CD14-positive monocyte (primary cell): ENCODE data around the gene C4BPB. TPM values are rescaled to one million over a fixed set of nuclear protein-coding genes. Genes with fewer than 3 reads are reported as not detected.

Experiments used
- DNase-seq, 3 donors: peaks; one replicate each; pipeline ENCODE4 v3.0.0-alpha.2; 2011 to 2022
- H2AFZ ChIP-seq: 2 replicates; pipeline ENCODE4 v1.6.0; 2012; ENCODE audit warnings: mild to moderate bottlenecking, low read depth, low read length, inconsistent platforms; ENCODE audit not compliant: insufficient read depth, poor library complexity, severe bottlenecking
- H3K27ac ChIP-seq, 2 donors: 1 replicate in 1 of 2; 2 replicates in 1 of 2; pipeline ENCODE4 v1.5.1; 2012 to 2013; ENCODE audit warnings: low read length in 2 of 2, control low read depth in 1 of 2, inconsistent platforms in 1 of 2, low read depth in 1 of 2, mild to moderate bottlenecking in 1 of 2
- H3K27me3 ChIP-seq, 2 donors: one replicate each; pipeline versions ENCODE4 v1.6.0 to v1.6.1; 2011 to 2013; ENCODE audit warnings: low read length in 2 of 2; ENCODE audit not compliant: control insufficient read depth in 2 of 2, insufficient read depth in 2 of 2
- H3K36me3 ChIP-seq, 2 donors: replicated peaks in 1 of 2; 1 replicate in 1 of 2; 2 replicates in 1 of 2; pipeline versions ENCODE4 v1.5.1 to v1.6.1; 2012 to 2013; ENCODE audit warnings: low read length in 2 of 2, control low read depth in 1 of 2, inconsistent platforms in 1 of 2, mild to moderate bottlenecking in 1 of 2; ENCODE audit not compliant: insufficient read depth in 2 of 2, control insufficient read depth in 1 of 2
- H3K4me1 ChIP-seq, 2 donors: 1 replicate in 1 of 2; 2 replicates in 1 of 2; pipeline versions ENCODE4 v1.5.1 to v1.6.1; 2012 to 2013; ENCODE audit warnings: low read length in 2 of 2, control low read depth in 1 of 2, inconsistent platforms in 1 of 2, mild to moderate bottlenecking in 1 of 2, moderate library complexity in 1 of 2; ENCODE audit not compliant: insufficient read depth in 2 of 2, control insufficient read depth in 1 of 2
- H3K4me2 ChIP-seq: replicated peaks from 2 replicates; pipeline ENCODE3; 2012; ENCODE audit warnings: low read length, moderate library complexity, mild to moderate bottlenecking; ENCODE audit not compliant: poor library complexity, severe bottlenecking; ENCODE audit errors: extremely low read depth
- H3K4me3 ChIP-seq, 3 experiments: fragments of 200-600 bp in 1 of 3; sonication (generic) in 1 of 3; replicated peaks in 1 of 3; 1 replicate in 2 of 3; 2 replicates in 1 of 3; pipeline ENCODE4 v1.5.1; 2011 to 2013; ENCODE audit warnings: low read length in 3 of 3, mild to moderate bottlenecking in 3 of 3, control low read depth in 2 of 3, low read depth in 2 of 3, inconsistent platforms in 1 of 3, moderate library complexity in 1 of 3
- H3K79me2 ChIP-seq: 2 replicates; pipeline ENCODE4 v1.6.0; 2012; ENCODE audit warnings: mild to moderate bottlenecking, control low read depth, inconsistent platforms, low read length, moderate library complexity; ENCODE audit not compliant: insufficient read depth
- H3K9ac ChIP-seq: 2 replicates; pipeline ENCODE4 v1.6.0; 2017; ENCODE audit warnings: low read length, mild to moderate bottlenecking; ENCODE audit not compliant: insufficient read depth, poor library complexity, severe bottlenecking
- H3K9me3 ChIP-seq, 2 donors: replicated peaks in 1 of 2; 1 replicate in 1 of 2; 2 replicates in 1 of 2; pipeline versions ENCODE4 v1.5.1 to v1.6.1; 2012 to 2013; ENCODE audit warnings: low read length in 2 of 2, control low read depth in 1 of 2; ENCODE audit not compliant: control insufficient read depth in 1 of 2, insufficient read depth in 1 of 2
- H4K20me1 ChIP-seq: 2 replicates; pipeline ENCODE4 v1.6.0; 2012; ENCODE audit warnings: mild to moderate bottlenecking, low read length, control low read depth, moderate library complexity; ENCODE audit not compliant: insufficient read depth
- H3K27ac Mint-ChIP-seq, 7 donors: one replicate each; pipeline ENCODE4 v1.8.0; 2020; ENCODE audit warnings: mild to moderate bottlenecking in 7 of 7, mixed read lengths in 7 of 7, moderate library complexity in 6 of 7, inconsistent platforms in 2 of 7
- H3K27me3 Mint-ChIP-seq, 3 donors: one replicate each; pipeline ENCODE4 v1.8.0; 2021 to 2022; ENCODE audit warnings: low read depth in 3 of 3, mild to moderate bottlenecking in 3 of 3, mixed read lengths in 3 of 3, moderate library complexity in 3 of 3, inconsistent platforms in 1 of 3
- H3K36me3 Mint-ChIP-seq, 2 donors: one replicate each; pipeline ENCODE4 v1.8.0; 2020; ENCODE audit warnings: mixed read lengths in 2 of 2, inconsistent platforms in 1 of 2, mild to moderate bottlenecking in 1 of 2
- H3K4me1 Mint-ChIP-seq: one replicate; pipeline ENCODE4 v1.8.0; 2020; ENCODE audit warnings: mild to moderate bottlenecking, mixed read lengths
- H3K4me3 Mint-ChIP-seq, 2 donors: one replicate each; pipeline ENCODE4 v1.8.0; 2020; ENCODE audit warnings: mild to moderate bottlenecking in 2 of 2, mixed read lengths in 2 of 2, moderate library complexity in 1 of 2
- H3K9me3 Mint-ChIP-seq, 7 donors: one replicate each; pipeline ENCODE4 v1.8.0; 2020 to 2022; ENCODE audit warnings: mixed read lengths in 7 of 7, mild to moderate bottlenecking in 6 of 7, moderate library complexity in 6 of 7, inconsistent platforms in 2 of 7
- WGBS: methylation state at CpG from one replicate; pipeline ENCODE4 v1.1.5; 2013; ENCODE audit warnings: missing lambda C conversion rate; ENCODE audit not compliant: insufficient coverage; 5-methylcytosine and 5-hydroxymethylcytosine counted together
- intact Hi-C, 2 donors: fragments of 100-400 bp; cut with micrococcal nuclease; formaldehyde crosslinking; loops; one replicate each; pipeline versions ENCODE4 v1.15.0 to v1.15.1; 2023
- polyA plus RNA-seq, 3 donors: library from polyadenylated mRNA; depleted of rRNA in 1 of 3; unstranded in 2 of 3; stranded (reverse) in 1 of 3; fragments of 300-500 nt in 2 of 3; fragments of >200 nt in 1 of 3; fragmentation: Illumina TruSeq in 2 of 3; gene quantifications; 1 replicate in 2 of 3; 2 replicates in 1 of 3; pipeline ENCODE4 v1.2.3, GENCODE V29; 2012 to 2021
- TF ChIP-seq, protein P1 (sequence below): fragments of 200-600 bp; IDR thresholded peaks from one replicate; pipeline ENCODE4 v1.8.0; 2022; ENCODE audit warnings: antibody characterized with exemption, mild to moderate bottlenecking

Gene C4BPB
- polyA plus RNA-seq, 3 donors: not detected

DNA sequence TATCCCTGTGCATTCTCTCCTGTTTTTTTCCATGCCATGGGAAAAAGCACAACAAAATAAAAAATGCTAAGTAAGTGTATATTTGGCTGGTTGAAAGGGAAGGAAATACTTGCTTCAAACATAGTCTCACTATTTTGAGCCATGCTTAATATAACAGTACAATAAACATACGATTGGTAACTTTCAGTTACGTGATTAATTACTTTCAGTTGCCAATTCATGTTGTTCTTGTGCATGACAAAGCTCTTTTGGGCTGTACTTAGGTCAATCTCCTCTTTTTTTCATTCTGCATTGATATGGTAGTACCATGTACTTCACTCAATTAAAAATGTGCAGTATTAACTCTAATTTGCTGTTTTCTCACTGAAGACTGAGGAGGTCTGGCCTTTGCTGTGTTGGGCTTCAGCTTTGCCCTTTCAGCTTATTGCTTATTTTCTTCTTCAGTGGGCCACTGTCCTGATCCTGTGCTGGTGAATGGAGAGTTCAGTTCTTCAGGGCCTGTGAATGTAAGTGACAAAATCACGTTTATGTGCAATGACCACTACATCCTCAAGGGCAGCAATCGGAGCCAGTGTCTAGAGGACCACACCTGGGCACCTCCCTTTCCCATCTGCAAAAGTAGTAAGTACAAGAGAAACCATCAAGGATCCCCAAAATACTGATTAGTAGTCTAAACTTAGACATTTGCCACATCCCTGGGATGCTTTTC, 2.7 kb downstream of the C4BPB start:
- H3K27me3 ChIP-seq: no peaks in the 10 kb centered on the region
- H3K27ac Mint-ChIP-seq: no peak overlapping the region
- no peaks in the 10 kb centered on the region for H3K36me3 ChIP-seq
- no peaks in the 10 kb centered on the region for H3K9me3 Mint-ChIP-seq
- no peaks in the 10 kb centered on the region for H3K9me3 ChIP-seq
- H3K9ac ChIP-seq: no peak overlapping the region
- WGBS: no CpG with 5 or more reads among the region's 4 CpGs
- H3K27me3 Mint-ChIP-seq: peaks cover 0 to 3% (median 0%) of the 10 kb centered on the region in 3 donors
- no peak overlapping the region for H2AFZ ChIP-seq
- H3K27ac ChIP-seq: no peak overlapping the region
- H3K4me3 ChIP-seq: no peak overlapping the region
- H3K4me3 Mint-ChIP-seq: no peak overlapping the region
- no peak for DNase-seq
- TF ChIP-seq, protein P1, sequence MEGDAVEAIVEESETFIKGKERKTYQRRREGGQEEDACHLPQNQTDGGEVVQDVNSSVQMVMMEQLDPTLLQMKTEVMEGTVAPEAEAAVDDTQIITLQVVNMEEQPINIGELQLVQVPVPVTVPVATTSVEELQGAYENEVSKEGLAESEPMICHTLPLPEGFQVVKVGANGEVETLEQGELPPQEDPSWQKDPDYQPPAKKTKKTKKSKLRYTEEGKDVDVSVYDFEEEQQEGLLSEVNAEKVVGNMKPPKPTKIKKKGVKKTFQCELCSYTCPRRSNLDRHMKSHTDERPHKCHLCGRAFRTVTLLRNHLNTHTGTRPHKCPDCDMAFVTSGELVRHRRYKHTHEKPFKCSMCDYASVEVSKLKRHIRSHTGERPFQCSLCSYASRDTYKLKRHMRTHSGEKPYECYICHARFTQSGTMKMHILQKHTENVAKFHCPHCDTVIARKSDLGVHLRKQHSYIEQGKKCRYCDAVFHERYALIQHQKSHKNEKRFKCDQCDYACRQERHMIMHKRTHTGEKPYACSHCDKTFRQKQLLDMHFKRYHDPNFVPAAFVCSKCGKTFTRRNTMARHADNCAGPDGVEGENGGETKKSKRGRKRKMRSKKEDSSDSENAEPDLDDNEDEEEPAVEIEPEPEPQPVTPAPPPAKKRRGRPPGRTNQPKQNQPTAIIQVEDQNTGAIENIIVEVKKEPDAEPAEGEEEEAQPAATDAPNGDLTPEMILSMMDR: no peak
- H3K79me2 ChIP-seq: no peaks in the 10 kb centered on the region
- peaks cover 10% of the 10 kb centered on the region for H3K4me1 Mint-ChIP-seq
- H3K4me1 ChIP-seq: peaks cover 0 to 11% of the 10 kb centered on the region in 2 donors
- no peaks in the 10 kb centered on the region for H4K20me1 ChIP-seq
- intact Hi-C loops: no loop called here
- H3K4me2 ChIP-seq: no peak overlapping the region
- H3K36me3 Mint-ChIP-seq: no peaks in the 10 kb centered on the region

DNA sequence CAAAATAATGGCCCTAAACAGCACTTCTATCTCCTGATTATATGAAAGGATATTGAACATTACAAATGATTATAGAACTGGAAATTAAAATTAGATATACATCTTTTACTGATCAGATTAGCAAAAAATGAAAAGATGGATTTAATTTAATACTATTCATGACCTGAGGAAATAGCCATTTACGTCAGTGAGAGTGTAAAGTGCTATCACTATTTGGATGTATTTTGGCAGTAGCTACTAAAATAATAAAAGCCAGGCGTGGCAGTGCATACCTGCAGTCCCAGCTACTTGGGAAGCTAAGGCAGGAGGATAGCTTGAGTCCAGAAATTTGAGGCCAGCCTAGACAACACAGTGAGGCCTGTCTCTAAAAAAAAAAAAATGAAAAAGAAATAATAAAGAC, 5.3 kb downstream of the C4BPB start:
- intact Hi-C loops: no loop called here
- H3K27me3 ChIP-seq: no peaks in the 10 kb centered on the region
- Mint-ChIP-seq H3K27me3 (peaks cover 0 to 3% (median 0%) of the 10 kb centered on the region in 3 donors), H3K4me1 (peaks cover 10% of the 10 kb centered on the region), H3K27ac (no peak overlapping the region), H3K9me3 (peaks cover 0 to 4% (median 0%) of the 10 kb centered on the region in 7 donors), H3K4me3 (no peak overlapping the region), H3K36me3 (no peaks in the 10 kb centered on the region)
- H3K9me3 ChIP-seq: no peaks in the 10 kb centered on the region
- H4K20me1 ChIP-seq: no peaks in the 10 kb centered on the region
- no peak for DNase-seq
- H3K27ac ChIP-seq: no peak overlapping the region
- no peak overlapping the region for H3K4me3 ChIP-seq
- no CpG with 5 or more reads among the region's 2 CpGs for WGBS
- H3K79me2 ChIP-seq: no peaks in the 10 kb centered on the region
- H3K4me2 ChIP-seq: no peak overlapping the region
- no peaks in the 10 kb centered on the region for H3K36me3 ChIP-seq
- TF ChIP-seq, protein P1: no peak
- H2AFZ ChIP-seq: no peak overlapping the region
- H3K9ac ChIP-seq: no peak overlapping the region
- peaks cover 0 to 9% of the 10 kb centered on the region in 2 donors for H3K4me1 ChIP-seq
